OCI-LY7 (cell line): ENCODE data around the gene ORC4. TPM values are rescaled to one million over a fixed set of nuclear protein-coding genes. Genes with fewer than 3 reads are reported as not detected.
"Not testable (repeated sequence)": the region's sequence is repeated elsewhere in the genome, so short reads cannot be mapped to it uniquely, and the experiment has no call there.

ENCODE experiments used
- BruUV-seq: library from RNA; stranded (reverse); fragments of 400-500 nt; replicated peaks from 2 replicates; lab custom pipeline; 2021; lab: Mats Ljungman, UMichigan
- CTCF ChIA-PET: fragments of 300-600 bp; sonication (Branson Sonifier 250); formaldehyde crosslinking; loops from one replicate; lab custom pipeline; 2022; ENCODE audit warnings: antibody characterized with exemption; ENCODE audit not compliant: unreplicated experiment; lab: Charles Lee
- POLR2A ChIA-PET: fragments of 300-600 bp; sonication (Branson Sonifier 250); formaldehyde crosslinking; loops from one replicate; lab custom pipeline; 2022; ENCODE audit warnings: antibody characterized with exemption; lab: Charles Lee
- DNase-seq: peaks from one replicate; pipeline ENCODE4 v3.0.0-alpha.2; 2015; ENCODE audit warnings: low spot score
- H2AFZ ChIP-seq: fragments of 200-600 bp; sonication (generic), shearing (Covaris generic); 2 replicates; pipeline ENCODE4 v1.6.1; 2014; ENCODE audit warnings: mild to moderate bottlenecking, antibody characterized with exemption, low read length, moderate library complexity
- H3K27ac ChIP-seq: fragments of 200-600 bp; sonication (generic); 2 replicates; pipeline ENCODE4 v1.5.1; 2014; ENCODE audit warnings: mixed run types, low read depth, mild to moderate bottlenecking, moderate library complexity, low read length, inconsistent platforms; ENCODE audit not compliant: poor library complexity, severe bottlenecking
- H3K36me3 ChIP-seq: fragments of 200-600 bp; sonication (generic); 2 replicates; pipeline ENCODE4 v1.6.1; 2014; ENCODE audit warnings: mild to moderate bottlenecking, antibody characterized with exemption, low read length, moderate library complexity, mixed read lengths; ENCODE audit not compliant: insufficient read depth
- H3K4me1 ChIP-seq: fragments of 200-600 bp; sonication (generic); 2 replicates; pipeline ENCODE4 v1.5.1; 2014; ENCODE audit warnings: mild to moderate bottlenecking, low read length; ENCODE audit not compliant: insufficient read depth, poor library complexity, severe bottlenecking
- H3K4me2 ChIP-seq: fragments of 200-600 bp; sonication (generic); 2 replicates; pipeline ENCODE4 v1.6.1; 2014; ENCODE audit warnings: mild to moderate bottlenecking, low read length
- H3K4me3 ChIP-seq: fragments of 200-600 bp; sonication (generic); 2 replicates; pipeline ENCODE4 v1.5.1; 2014; ENCODE audit warnings: mild to moderate bottlenecking, low read depth, low read length; ENCODE audit not compliant: poor library complexity, severe bottlenecking
- H3K79me2 ChIP-seq: fragments of 200-600 bp; sonication (generic); 2 replicates; pipeline ENCODE4 v1.6.1; 2016; ENCODE audit warnings: low read depth, mild to moderate bottlenecking, low read length, moderate library complexity, mixed read lengths; ENCODE audit not compliant: insufficient read depth
- H3K9me2 ChIP-seq: fragments of 200-600 bp; sonication (generic); 2 replicates; pipeline ENCODE4 v1.6.1; 2016; ENCODE audit warnings: mild to moderate bottlenecking, low read length, mixed read lengths; ENCODE audit not compliant: insufficient read depth
- H3K9me3 ChIP-seq: fragments of 200-600 bp; sonication (generic); 2 replicates; pipeline ENCODE4 v1.6.1; 2014; ENCODE audit warnings: mild to moderate bottlenecking, mixed run types, low read length, mixed read lengths
- H4K20me1 ChIP-seq: fragments of 200-600 bp; sonication (generic); 2 replicates; pipeline ENCODE4 v1.6.1; 2014; ENCODE audit warnings: mild to moderate bottlenecking, antibody characterized with exemption, low read length, moderate library complexity, mixed read lengths; ENCODE audit not compliant: insufficient read depth
- EZH2phosphoT487 ChIP-seq: fragments of 200-600 bp; sonication (generic); IDR thresholded peaks from 2 replicates; pipeline ENCODE4 v1.6.1; 2018; ENCODE audit warnings: low read depth, borderline replicate concordance, mild to moderate bottlenecking, mixed run types, antibody characterized with exemption, low read length, moderate library complexity, mixed read lengths
- intact Hi-C: fragments of 100-400 bp; cut with micrococcal nuclease; formaldehyde crosslinking; loops from one replicate; pipeline ENCODE4 v1.10.0; 2022; ENCODE audit not compliant: unreplicated experiment
- total RNA-seq, 2 experiments: library from RNA; depleted of rRNA in 1 of 2; stranded (reverse); fragments of >200 nt in 1 of 2; shearing (Covaris generic) in 1 of 2; gene quantifications; 2 replicates each; pipeline ENCODE4 v1.2.3, GENCODE V29; 2014 to 2022
- TF ChIP-seq, protein P1 (sequence below): fragments of 200-600 bp; sonication (generic); conservative IDR thresholded peaks from 2 replicates; pipeline ENCODE4 v1.5.1; 2014; ENCODE audit warnings: mild to moderate bottlenecking, antibody characterized with exemption, low read length, moderate library complexity, mixed read lengths

The ORC4 gene
- total RNA-seq, 2 experiments from 2014 or later, result 20.3 to 37.4 TPM

DNA sequence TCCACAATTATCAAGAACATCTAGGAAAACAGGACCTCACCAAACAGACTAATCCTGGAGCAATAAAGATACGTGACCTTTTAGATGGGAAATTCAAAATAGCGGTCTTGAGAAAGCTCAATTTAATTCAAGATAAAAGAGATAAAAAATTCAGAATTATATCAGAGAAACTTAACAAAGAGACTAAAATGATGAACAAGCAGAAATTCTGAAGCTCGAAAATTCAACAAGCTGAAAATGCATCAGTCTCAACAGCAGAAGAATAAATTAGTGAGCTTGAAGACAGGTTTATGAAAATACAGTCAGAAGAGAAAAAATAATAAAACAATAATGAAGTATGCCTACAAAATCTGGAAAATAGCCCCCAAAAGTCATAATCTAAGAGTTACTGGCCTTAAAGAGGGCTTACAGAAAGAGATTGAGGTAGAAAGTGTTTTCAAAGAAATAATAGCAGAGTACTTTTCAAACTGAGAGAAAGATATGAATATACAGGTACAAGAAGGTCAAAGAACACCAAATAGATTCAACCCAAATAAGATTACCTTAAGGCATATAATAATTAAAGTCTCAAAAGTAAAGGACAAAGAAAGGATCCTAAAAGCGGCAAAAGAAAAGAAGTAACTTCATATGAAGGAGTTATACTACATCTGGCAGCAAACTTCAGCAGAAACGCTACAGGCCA lies 13.2 kb downstream of the ORC4 start:
- Histone ChIP-seq H3K4me2 (no peak overlapping the region), H3K27ac (no peak overlapping the region), H4K20me1 (peaks cover 3% of the 10 kb centered on the region; the same call in 1 of the 2 replicates), H3K36me3 (no peaks in the 10 kb centered on the region), H3K9me3 (no peaks in the 10 kb centered on the region), H3K79me2 (peaks cover 48% of the 10 kb centered on the region), H3K9me2 (no peaks in the 10 kb centered on the region), H3K4me3 (no peak overlapping the region), H2AFZ (no peak overlapping the region), H3K4me1 (no peaks in the 10 kb centered on the region)
- intact Hi-C loops, result no loop called here
- CTCF ChIA-PET, result no interaction called here
- BruUV-seq, result no TSS peak
- no peak for DNase-seq
- TF ChIP-seq EZH2phosphoT487, result no peak
- TF ChIP-seq, protein P1, sequence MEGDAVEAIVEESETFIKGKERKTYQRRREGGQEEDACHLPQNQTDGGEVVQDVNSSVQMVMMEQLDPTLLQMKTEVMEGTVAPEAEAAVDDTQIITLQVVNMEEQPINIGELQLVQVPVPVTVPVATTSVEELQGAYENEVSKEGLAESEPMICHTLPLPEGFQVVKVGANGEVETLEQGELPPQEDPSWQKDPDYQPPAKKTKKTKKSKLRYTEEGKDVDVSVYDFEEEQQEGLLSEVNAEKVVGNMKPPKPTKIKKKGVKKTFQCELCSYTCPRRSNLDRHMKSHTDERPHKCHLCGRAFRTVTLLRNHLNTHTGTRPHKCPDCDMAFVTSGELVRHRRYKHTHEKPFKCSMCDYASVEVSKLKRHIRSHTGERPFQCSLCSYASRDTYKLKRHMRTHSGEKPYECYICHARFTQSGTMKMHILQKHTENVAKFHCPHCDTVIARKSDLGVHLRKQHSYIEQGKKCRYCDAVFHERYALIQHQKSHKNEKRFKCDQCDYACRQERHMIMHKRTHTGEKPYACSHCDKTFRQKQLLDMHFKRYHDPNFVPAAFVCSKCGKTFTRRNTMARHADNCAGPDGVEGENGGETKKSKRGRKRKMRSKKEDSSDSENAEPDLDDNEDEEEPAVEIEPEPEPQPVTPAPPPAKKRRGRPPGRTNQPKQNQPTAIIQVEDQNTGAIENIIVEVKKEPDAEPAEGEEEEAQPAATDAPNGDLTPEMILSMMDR, result no peak
- POLR2A ChIA-PET, result interaction anchor here (0.7 kb wide), 1 partner anchor 19 kb away, joined by 4 read pairs; no protein-coding TSS in a partner anchor

DNA sequence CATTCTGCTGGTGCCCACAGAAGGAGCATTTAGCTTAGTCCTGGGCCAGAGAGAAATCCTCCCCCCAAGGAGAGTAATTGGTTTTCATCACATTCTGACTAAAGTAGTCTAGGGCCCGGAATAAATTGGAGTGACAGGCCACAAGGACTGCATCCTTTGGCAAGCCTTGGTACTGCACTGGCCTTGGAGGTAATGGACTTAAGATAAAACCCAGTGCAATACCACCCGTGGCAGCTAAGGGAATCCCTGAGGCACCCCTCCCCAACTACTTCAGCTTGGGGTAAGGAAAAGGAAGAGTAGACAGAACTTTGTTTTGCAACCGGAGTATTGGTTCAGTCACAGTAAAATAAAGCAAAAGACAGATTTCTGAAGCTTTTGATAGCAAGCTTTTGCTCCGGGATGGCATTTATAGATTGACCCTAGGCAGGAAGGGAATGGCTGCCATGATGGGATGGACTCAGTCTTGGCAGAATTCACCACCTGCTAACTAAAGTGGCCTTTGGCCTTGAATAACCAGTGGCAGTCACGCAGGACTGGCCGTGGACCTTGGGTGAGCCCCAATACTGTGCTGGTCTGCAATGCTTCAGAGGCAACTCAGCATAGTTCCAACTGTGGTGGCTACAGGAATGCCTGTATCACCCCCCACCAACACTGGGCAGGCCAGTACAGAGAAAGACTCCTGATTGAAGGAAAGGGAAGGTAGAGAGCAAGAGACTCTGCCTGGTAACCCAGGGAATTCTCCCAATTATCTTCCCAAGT lies 14.1 kb downstream of the ORC4 start:
- H3K27ac ChIP-seq, result no peak overlapping the region
- no peaks in the 10 kb centered on the region for H3K36me3 ChIP-seq
- BruUV-seq, result no TSS peak
- CTCF ChIA-PET, result no interaction called here
- H3K9me3 ChIP-seq, result no peaks in the 10 kb centered on the region
- no peak overlapping the region for H3K4me2 ChIP-seq
- peaks cover 39% of the 10 kb centered on the region for H3K79me2 ChIP-seq
- H2AFZ ChIP-seq, result no peak overlapping the region
- no peak for TF ChIP-seq EZH2phosphoT487
- TF ChIP-seq, protein P1, result no peak
- POLR2A ChIA-PET, result interaction anchor here (0.7 kb wide), 1 partner anchor 18 kb away, joined by 4 read pairs; no protein-coding TSS in a partner anchor
- H3K4me3 ChIP-seq, result no peak overlapping the region
- intact Hi-C loops, result no loop called here
- DNase-seq, result no peak
- H3K4me1 ChIP-seq, result no peaks in the 10 kb centered on the region
- no peaks in the 10 kb centered on the region for H4K20me1 ChIP-seq
- H3K9me2 ChIP-seq, result no peaks in the 10 kb centered on the region

DNA sequence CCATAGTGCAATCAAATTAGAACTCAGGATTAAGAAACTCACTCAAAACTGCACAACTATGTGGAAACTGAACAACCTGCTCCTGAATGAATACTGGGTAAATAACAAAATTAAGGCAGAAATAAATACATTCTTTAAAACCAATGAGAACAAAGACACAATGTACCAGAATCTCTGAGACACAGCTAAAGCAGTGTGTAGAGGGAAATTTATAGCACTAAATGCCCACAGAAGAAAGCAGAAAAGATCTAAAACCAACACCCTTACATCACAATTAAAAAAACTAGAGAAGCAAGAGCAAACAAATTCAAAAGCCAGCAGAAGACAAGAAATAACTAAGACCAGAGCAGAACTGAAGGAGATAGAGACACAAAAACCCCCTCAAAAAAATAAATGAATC lies 18.1 kb downstream of the ORC4 start:
- H3K36me3 ChIP-seq, DNase-seq, H3K27ac ChIP-seq, H3K9me2 ChIP-seq, H3K9me3 ChIP-seq, BruUV-seq, H4K20me1 ChIP-seq, H3K4me2 ChIP-seq, H3K4me1 ChIP-seq, H2AFZ ChIP-seq, intact Hi-C loops, CTCF ChIA-PET, H3K4me3 ChIP-seq, POLR2A ChIA-PET: not testable (repeated sequence)
- peaks cover 17% of the 10 kb centered on the region; the same call in 1 of the 2 replicates for H3K79me2 ChIP-seq
